NCI-H345 (cell line): ENCODE data around the gene SUPV3L1.
"Not testable (repeated sequence)": the region's sequence is repeated elsewhere in the genome, so short reads cannot be mapped to it uniquely, and the experiment has no call there.

Experiments
- DNase-seq: peaks from one replicate; lab custom pipeline; 2025; lab: John Stamatoyannopoulos, UW

Gene SUPV3L1

GRCh38 chr10:69179743-69180524, at the start of gene SUPV3L1:
Gene SUPV3L1 (plus strand): TSS chr10:69180234. CDS start chr10:69180292, 58 bp downstream.
- peak; percentile 88 for DNase-seq

- no peak for DNase-seq
Observed at GRCh38 chr10:69130251-69130650, 49.8 kb upstream of the SUPV3L1 start.

GRCh38 chr10:69139961-69140360, 40.1 kb upstream of the SUPV3L1 start:
- DNase-seq = no peak

GRCh38 chr10:69141304-69141703, 38.7 kb upstream of the SUPV3L1 start:
- DNase-seq = no peak

- DNase-seq = not testable (repeated sequence)
Observed at GRCh38 chr10:69142074-69142473, 38.0 kb upstream of the SUPV3L1 start.

- no peak for DNase-seq
Observed at GRCh38 chr10:69142983-69143382, 37.1 kb upstream of the SUPV3L1 start.

GRCh38 chr10:69145329-69145728, 34.7 kb upstream of the SUPV3L1 start:
- no peak for DNase-seq

- DNase-seq = no peak
Observed at GRCh38 chr10:69145864-69146263, 34.2 kb upstream of the SUPV3L1 start.

GRCh38 chr10:69146759-69147158, 33.3 kb upstream of the SUPV3L1 start:
- DNase-seq = no peak

- DNase-seq = no peak
Observed at GRCh38 chr10:69151984-69152383, 28.1 kb upstream of the SUPV3L1 start.

GRCh38 chr10:69153227-69153626, 26.8 kb upstream of the SUPV3L1 start:
- no peak for DNase-seq

GRCh38 chr10:69160809-69161241, 19.2 kb upstream of the SUPV3L1 start:
- DNase-seq = no peak

- no peak for DNase-seq
Observed at GRCh38 chr10:69168493-69168892, 11.5 kb upstream of the SUPV3L1 start.

GRCh38 chr10:69172241-69172982, 7.6 kb upstream of the SUPV3L1 start:
- no peak for DNase-seq

GRCh38 chr10:69175326-69175725, 4.7 kb upstream of the SUPV3L1 start:
- DNase-seq = not testable (repeated sequence)

GRCh38 chr10:69176823-69177222, 3.2 kb upstream of the SUPV3L1 start:
- no peak for DNase-seq

- no peak for DNase-seq
Observed at GRCh38 chr10:69179089-69179742, 818 bp upstream of the SUPV3L1 start.

- no peak for DNase-seq
Observed at GRCh38 chr10:69180525-69181204, 631 bp downstream of the SUPV3L1 start.

GRCh38 chr10:69181433-69181832, 1.4 kb downstream of the SUPV3L1 start:
- no peak for DNase-seq

- no peak for DNase-seq
Observed at GRCh38 chr10:69182005-69182404, 2.0 kb downstream of the SUPV3L1 start.

GRCh38 chr10:69186524-69186923, 6.5 kb downstream of the SUPV3L1 start:
- DNase-seq = no peak

GRCh38 chr10:69201045-69201444, 21.0 kb downstream of the SUPV3L1 start:
- DNase-seq = no peak
